ENCODE data around the gene SH2D4B. TPM values are rescaled to one million over a fixed set of nuclear protein-coding genes. Genes with fewer than 3 reads are reported as not detected.
"Not testable (repeated sequence)": the region's sequence is repeated elsewhere in the genome, so short reads cannot be mapped to it uniquely, and the experiment has no call there.

Gene SH2D4B
- total and polyA plus RNA-seq, 2 donors, result 0.09 to 0.18 TPM

- no peaks in the 10 kb centered on the region for H3K9me3 ChIP-seq (ENCODE audit: control insufficient read depth in 2 of 2, insufficient read depth in 1 of 2, low read length in 1 of 2)
- no peak for DNase-seq (ENCODE audit: low read depth in 6 of 9, low spot score in 9 of 9)
- H3K4me1 ChIP-seq (ENCODE audit: control insufficient read depth in 2 of 2, insufficient read depth in 2 of 2, low read length in 2 of 2), result peaks cover 0 to 20% of the 10 kb centered on the region in 2 donors
- WGBS, result 96% methylated on average over 16 of the region's 16 CpGs
- H3K36me3 ChIP-seq (ENCODE audit: control insufficient read depth in 2 of 2, insufficient read depth in 2 of 2, low read length in 1 of 2), result no peaks in the 10 kb centered on the region
- no peak overlapping the region for H3K27ac ChIP-seq (ENCODE audit: low read depth in 1 of 2, low read length in 1 of 2)
- H3K27me3 ChIP-seq (ENCODE audit: control insufficient read depth in 2 of 2, insufficient read depth in 1 of 2, low read length in 1 of 2), result no peaks in the 10 kb centered on the region
- H3K4me3 ChIP-seq (ENCODE audit: low read length in 2 of 2), result no peak overlapping the region
These were observed 931 bp downstream of the SH2D4B start for GRCh38 chr10:80538481-80539185.

GRCh38 chr10:80539421-80540031 lies 1.8 kb downstream of the SH2D4B start:
- H3K9me3 ChIP-seq (ENCODE audit: control insufficient read depth in 2 of 2, insufficient read depth in 1 of 2, low read length in 1 of 2), result no peaks in the 10 kb centered on the region
- peaks cover 0 to 2% of the 10 kb centered on the region in 2 donors for H3K27me3 ChIP-seq (ENCODE audit: control insufficient read depth in 2 of 2, insufficient read depth in 1 of 2, low read length in 1 of 2)
- no peaks in the 10 kb centered on the region for H3K36me3 ChIP-seq (ENCODE audit: control insufficient read depth in 2 of 2, insufficient read depth in 2 of 2, low read length in 1 of 2)
- no peak overlapping the region for H3K27ac ChIP-seq (ENCODE audit: low read depth in 1 of 2, low read length in 1 of 2)
- no peak for DNase-seq (ENCODE audit: low read depth in 6 of 9, low spot score in 9 of 9)
- no peak overlapping the region for H3K4me3 ChIP-seq (ENCODE audit: low read length in 2 of 2)
- H3K4me1 ChIP-seq (ENCODE audit: control insufficient read depth in 2 of 2, insufficient read depth in 2 of 2, low read length in 2 of 2), result peaks cover 0 to 20% of the 10 kb centered on the region in 2 donors
- 74% methylated on average over 7 of the region's 7 CpGs for WGBS

- DNase-seq (ENCODE audit: low read depth in 6 of 9, low spot score in 9 of 9), result no peak
- Histone ChIP-seq H3K27ac (ENCODE audit: low read depth in 1 of 2, low read length in 1 of 2) (no peak overlapping the region), H3K4me1 (ENCODE audit: control insufficient read depth in 2 of 2, insufficient read depth in 2 of 2, low read length in 2 of 2) (peaks cover 0 to 20% of the 10 kb centered on the region in 2 donors), H3K9me3 (ENCODE audit: control insufficient read depth in 2 of 2, insufficient read depth in 1 of 2, low read length in 1 of 2) (no peaks in the 10 kb centered on the region), H3K36me3 (ENCODE audit: control insufficient read depth in 2 of 2, insufficient read depth in 2 of 2, low read length in 1 of 2) (no peaks in the 10 kb centered on the region), H3K27me3 (ENCODE audit: control insufficient read depth in 2 of 2, insufficient read depth in 1 of 2, low read length in 1 of 2) (peaks cover 0 to 2% of the 10 kb centered on the region in 2 donors), H3K4me3 (ENCODE audit: low read length in 2 of 2) (no peak overlapping the region)
- 93% methylated on average over 11 of the region's 11 CpGs for WGBS
These were observed 2.4 kb downstream of the SH2D4B start for GRCh38 chr10:80540136-80540535.

- H3K9me3 ChIP-seq (ENCODE audit: control insufficient read depth in 2 of 2, insufficient read depth in 1 of 2, low read length in 1 of 2), result no peaks in the 10 kb centered on the region
- no peak for DNase-seq (ENCODE audit: low read depth in 6 of 9, low spot score in 9 of 9)
- peaks cover 0 to 18% of the 10 kb centered on the region in 2 donors for H3K4me1 ChIP-seq (ENCODE audit: control insufficient read depth in 2 of 2, insufficient read depth in 2 of 2, low read length in 2 of 2)
- WGBS, result 94% methylated on average over 9 of the region's 9 CpGs
- H3K4me3 ChIP-seq (ENCODE audit: low read length in 2 of 2), result no peak overlapping the region
- peaks cover 0 to 2% of the 10 kb centered on the region in 2 donors for H3K27me3 ChIP-seq (ENCODE audit: control insufficient read depth in 2 of 2, insufficient read depth in 1 of 2, low read length in 1 of 2)
- no peaks in the 10 kb centered on the region for H3K36me3 ChIP-seq (ENCODE audit: control insufficient read depth in 2 of 2, insufficient read depth in 2 of 2, low read length in 1 of 2)
- no peak overlapping the region for H3K27ac ChIP-seq (ENCODE audit: low read depth in 1 of 2, low read length in 1 of 2)
These were observed 2.9 kb downstream of the SH2D4B start for GRCh38 chr10:80540618-80540980.

GRCh38 chr10:80540981-80541750 lies 3.5 kb downstream of the SH2D4B start:
- 85% methylated on average over 11 of the region's 11 CpGs for WGBS

GRCh38 chr10:80542053-80542452 lies 4.4 kb downstream of the SH2D4B start:
- Histone ChIP-seq H3K27me3 (ENCODE audit: control insufficient read depth in 2 of 2, insufficient read depth in 1 of 2, low read length in 1 of 2) (peaks cover 0 to 2% of the 10 kb centered on the region in 2 donors), H3K27ac (ENCODE audit: low read depth in 1 of 2, low read length in 1 of 2) (no peak overlapping the region), H3K36me3 (ENCODE audit: control insufficient read depth in 2 of 2, insufficient read depth in 2 of 2, low read length in 1 of 2) (no peaks in the 10 kb centered on the region), H3K9me3 (ENCODE audit: control insufficient read depth in 2 of 2, insufficient read depth in 1 of 2, low read length in 1 of 2) (no peaks in the 10 kb centered on the region), H3K4me1 (ENCODE audit: control insufficient read depth in 2 of 2, insufficient read depth in 2 of 2, low read length in 2 of 2) (peaks cover 0 to 9% of the 10 kb centered on the region in 2 donors), H3K4me3 (ENCODE audit: low read length in 2 of 2) (no peak overlapping the region)
- DNase-seq (ENCODE audit: low read depth in 6 of 9, low spot score in 9 of 9), result no peak
- 94% methylated on average over 4 of the region's 4 CpGs for WGBS

More at GRCh38 chr10:80540981-80541750, 3.5 kb downstream of the SH2D4B start:
- Histone ChIP-seq H3K27me3 (ENCODE audit: control insufficient read depth in 2 of 2, insufficient read depth in 1 of 2, low read length in 1 of 2) (peaks cover 0 to 2% of the 10 kb centered on the region in 2 donors), H3K4me1 (ENCODE audit: control insufficient read depth in 2 of 2, insufficient read depth in 2 of 2, low read length in 2 of 2) (peaks cover 0 to 12% of the 10 kb centered on the region in 2 donors), H3K4me3 (ENCODE audit: low read length in 2 of 2) (no peak overlapping the region), H3K36me3 (ENCODE audit: control insufficient read depth in 2 of 2, insufficient read depth in 2 of 2, low read length in 1 of 2) (no peaks in the 10 kb centered on the region), H3K27ac (ENCODE audit: low read depth in 1 of 2, low read length in 1 of 2) (no peak overlapping the region), H3K9me3 (ENCODE audit: control insufficient read depth in 2 of 2, insufficient read depth in 1 of 2, low read length in 1 of 2) (no peaks in the 10 kb centered on the region)
- no peak for DNase-seq (ENCODE audit: low read depth in 6 of 9, low spot score in 9 of 9)

- 92% methylated on average over 19 of the region's 19 CpGs for WGBS
- peaks cover 0 to 9% of the 10 kb centered on the region in 2 donors for H3K4me1 ChIP-seq (ENCODE audit: control insufficient read depth in 2 of 2, insufficient read depth in 2 of 2, low read length in 2 of 2)
- no peak overlapping the region for H3K27ac ChIP-seq (ENCODE audit: low read depth in 1 of 2, low read length in 1 of 2)
- no peak for DNase-seq (ENCODE audit: low read depth in 6 of 9, low spot score in 9 of 9)
- H3K27me3 ChIP-seq (ENCODE audit: control insufficient read depth in 2 of 2, insufficient read depth in 1 of 2, low read length in 1 of 2), result peaks cover 0 to 2% of the 10 kb centered on the region in 2 donors
- H3K9me3 ChIP-seq (ENCODE audit: control insufficient read depth in 2 of 2, insufficient read depth in 1 of 2, low read length in 1 of 2), result no peaks in the 10 kb centered on the region
- no peaks in the 10 kb centered on the region for H3K36me3 ChIP-seq (ENCODE audit: control insufficient read depth in 2 of 2, insufficient read depth in 2 of 2, low read length in 1 of 2)
- no peak overlapping the region for H3K4me3 ChIP-seq (ENCODE audit: low read length in 2 of 2)
These were observed 5.1 kb downstream of the SH2D4B start for GRCh38 chr10:80542652-80543318.

- H3K27me3 ChIP-seq (ENCODE audit: control insufficient read depth in 2 of 2, insufficient read depth in 1 of 2, low read length in 1 of 2); H3K36me3 ChIP-seq (ENCODE audit: control insufficient read depth in 2 of 2, insufficient read depth in 2 of 2, low read length in 1 of 2); H3K4me3 ChIP-seq (ENCODE audit: low read length in 2 of 2); DNase-seq (ENCODE audit: low read depth in 6 of 9, low spot score in 9 of 9); H3K4me1 ChIP-seq (ENCODE audit: control insufficient read depth in 2 of 2, insufficient read depth in 2 of 2, low read length in 2 of 2); H3K9me3 ChIP-seq (ENCODE audit: control insufficient read depth in 2 of 2, insufficient read depth in 1 of 2, low read length in 1 of 2); H3K27ac ChIP-seq (ENCODE audit: low read depth in 1 of 2, low read length in 1 of 2): not testable (repeated sequence)
- WGBS, result 97% methylated on average over 25 of the region's 25 CpGs
These were observed 5.6 kb downstream of the SH2D4B start for GRCh38 chr10:80543319-80543672.

All from thymus (tissue), 11 donors.